Common myeloid progenitor, CD34-positive (primary cell): ENCODE results near the gene CSNK2A1.

Experiments
- CTCF ChIA-PET: fragments of 350-600 bp; sonication (Branson Sonifier 250); formaldehyde crosslinking; loops from one replicate; lab custom pipeline; 2021; ENCODE audit warnings: antibody characterized with exemption; lab: Charles Lee
- POLR2A ChIA-PET: fragments of 350-600 bp; sonication (Branson Sonifier 250); formaldehyde crosslinking; loops from one replicate; lab custom pipeline; 2021; ENCODE audit warnings: antibody characterized with exemption; lab: Charles Lee
- DNase-seq, 3 donors: peaks; one replicate each; pipeline versions ENCODE4 v3.0.0 to v3.0.0-alpha.2; 2013
- H3K27ac ChIP-seq, 2 experiments: 1 replicate in 1 of 2; 2 replicates in 1 of 2; pipeline ENCODE4 v1.7.0; 2013; ENCODE audit warnings: inconsistent platforms in 2 of 2, low read length in 2 of 2, mild to moderate bottlenecking in 2 of 2, low read depth in 1 of 2, moderate library complexity in 1 of 2; ENCODE audit not compliant: severe bottlenecking in 2 of 2, insufficient read depth in 1 of 2, poor library complexity in 1 of 2
- H3K27me3 ChIP-seq, 5 experiments: replicated peaks in 2 of 5; 1 replicate in 3 of 5; 2 replicates in 2 of 5; pipeline versions ENCODE4 v1.6.1 to v1.7.0; 2013; ENCODE audit warnings: low read length in 4 of 5, mild to moderate bottlenecking in 2 of 5, moderate library complexity in 2 of 5, inconsistent platforms in 1 of 5; ENCODE audit not compliant: insufficient read depth in 5 of 5, control insufficient read depth in 4 of 5
- H3K36me3 ChIP-seq, 4 experiments: 1 replicate in 2 of 4; 2 replicates in 2 of 4; pipeline versions ENCODE4 v1.6.1 to v1.7.0; 2013; ENCODE audit warnings: low read length in 3 of 4, control low read depth in 1 of 4, mild to moderate bottlenecking in 1 of 4; ENCODE audit not compliant: control insufficient read depth in 4 of 4, insufficient read depth in 4 of 4
- H3K4me1 ChIP-seq, 4 experiments: 1 replicate in 3 of 4; 2 replicates in 1 of 4; pipeline versions ENCODE4 v1.6.1 to v1.7.1; 2013; ENCODE audit warnings: low read length in 3 of 4, mild to moderate bottlenecking in 3 of 4, control low read depth in 1 of 4, inconsistent platforms in 1 of 4, moderate library complexity in 1 of 4; ENCODE audit not compliant: control insufficient read depth in 4 of 4, insufficient read depth in 4 of 4; ENCODE audit errors: control extremely low read depth in 1 of 4
- H3K4me3 ChIP-seq, 7 experiments: 1 replicate in 4 of 7; 2 replicates in 3 of 7; pipeline versions ENCODE4 v1.5.1 to v1.7.0; 2013; ENCODE audit warnings: mild to moderate bottlenecking in 7 of 7, low read length in 6 of 7, moderate library complexity in 6 of 7, inconsistent platforms in 2 of 7, low read depth in 2 of 7, control low read depth in 1 of 7; ENCODE audit not compliant: insufficient read depth in 4 of 7, control insufficient read depth in 1 of 7; ENCODE audit errors: extremely low read depth in 1 of 7
- H3K9me3 ChIP-seq, 5 experiments: 1 replicate in 4 of 5; 2 replicates in 1 of 5; pipeline versions ENCODE4 v1.6.1 to v1.7.1; 2013; ENCODE audit warnings: low read length in 4 of 5, mild to moderate bottlenecking in 2 of 5, inconsistent platforms in 1 of 5, low read depth in 1 of 5, moderate library complexity in 1 of 5; ENCODE audit not compliant: control insufficient read depth in 4 of 5, insufficient read depth in 2 of 5; ENCODE audit errors: control extremely low read depth in 1 of 5
- WGBS: methylation state at CpG from one replicate; pipeline ENCODE4 v1.1.5; 2013; ENCODE audit not compliant: insufficient coverage; 5-methylcytosine and 5-hydroxymethylcytosine counted together

CSNK2A1 gene

GRCh38 chr20:564192-564591, 20.6 kb upstream of the CSNK2A1 start:
- no peak for DNase-seq
- peaks cover 0 to 15% (median 6%) of the 10 kb centered on the region in 4 experiments for H3K4me1 ChIP-seq
- 93% methylated on average over 2 of the region's 3 CpGs for WGBS
- ChIA-PET CTCF (interaction anchor here (1.3 to 7.6 kb wide), 3 partner anchors 13 to 103 kb away, joined by 3 to 137 read pairs (median 15); no protein-coding TSS in a partner anchor), POLR2A (no interaction called here)
- H3K36me3 ChIP-seq, result no peaks in the 10 kb centered on the region
- no peaks in the 10 kb centered on the region for H3K9me3 ChIP-seq
- H3K27me3 ChIP-seq, result peaks cover 0 to 8% (median 2%) of the 10 kb centered on the region in 5 experiments
- no peak overlapping the region for H3K4me3 ChIP-seq
- H3K27ac ChIP-seq, result no peak overlapping the region

DNA sequence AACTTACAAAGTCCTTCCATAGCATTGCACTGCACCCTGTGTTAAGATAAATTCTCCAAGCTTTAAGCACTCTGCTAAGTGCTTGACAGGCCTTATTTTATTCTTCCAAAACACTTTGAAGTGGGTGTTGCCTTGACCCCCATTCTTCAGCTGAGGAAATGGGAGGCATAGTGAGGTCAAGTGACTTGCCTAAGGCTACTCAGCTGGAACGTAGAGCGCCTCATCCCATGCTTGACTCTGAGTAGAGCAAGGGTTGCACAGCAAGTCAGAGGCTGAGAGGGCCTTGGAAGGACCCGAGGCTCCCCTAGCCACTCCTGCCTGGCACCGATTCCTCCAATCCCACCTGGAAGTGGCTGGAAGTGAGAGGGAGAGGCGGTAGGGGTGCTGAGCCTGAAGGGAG, 19.6 kb upstream of the CSNK2A1 start:
- DNase-seq, result no peak
- peaks cover 0 to 3% (median 2%) of the 10 kb centered on the region in 5 experiments for H3K27me3 ChIP-seq
- ChIA-PET POLR2A (interaction anchor here (0.9 kb wide), 1 partner anchor 82 kb away, joined by 3 read pairs; no protein-coding TSS in a partner anchor), CTCF (interaction anchor here (0.8 to 7.6 kb wide), 23 partner anchors 10 to 176 kb away, joined by 3 to 137 read pairs (median 8); partner anchors contain the start of genes CSNK2A1 and SRXN1)
- no peak overlapping the region for H3K4me3 ChIP-seq
- H3K4me1 ChIP-seq, result peaks cover 0 to 8% (median 2%) of the 10 kb centered on the region in 4 experiments
- H3K36me3 ChIP-seq, result no peaks in the 10 kb centered on the region
- 88% methylated on average over 1 of the region's 5 CpGs for WGBS
- H3K9me3 ChIP-seq, result no peaks in the 10 kb centered on the region
- H3K27ac ChIP-seq, result no peak overlapping the region

DNA sequence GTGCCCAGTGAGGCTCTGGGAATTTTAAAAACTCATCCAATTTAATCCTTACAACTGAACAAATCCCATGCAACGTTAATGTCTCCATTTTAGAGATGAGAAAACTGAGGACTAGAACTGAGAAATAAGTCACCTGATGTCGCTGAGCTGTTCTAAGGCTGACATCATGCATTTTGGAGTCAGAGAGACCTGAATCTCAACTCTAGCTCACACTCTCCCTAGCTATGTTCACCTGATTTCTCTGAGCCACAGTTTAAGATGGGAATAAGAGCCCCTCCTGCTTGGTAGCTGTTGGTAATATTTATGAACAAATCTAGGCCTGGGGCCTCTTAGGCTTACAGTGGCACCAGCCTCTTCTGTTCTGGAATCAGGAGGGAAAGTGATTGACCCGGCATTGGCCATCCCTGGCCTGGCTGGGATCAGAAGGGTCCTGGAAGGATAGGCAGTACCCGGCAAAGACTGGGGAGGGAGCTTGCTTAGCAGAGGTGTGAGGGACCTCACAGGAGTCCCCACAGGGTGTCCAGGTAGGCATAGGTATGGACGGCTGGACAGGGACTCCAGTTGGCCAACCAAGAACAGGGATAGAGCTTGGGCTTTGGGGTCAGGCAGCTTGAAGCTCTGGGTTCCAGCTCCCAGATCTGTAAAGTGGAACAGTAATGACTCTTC, 18.8 kb upstream of the CSNK2A1 start:
- DNase-seq, result no peak
- ChIA-PET POLR2A (interaction anchor here (0.9 kb wide), 1 partner anchor 83 kb away, joined by 3 read pairs; no protein-coding TSS in a partner anchor), CTCF (interaction anchor here (0.7 to 7.6 kb wide), 32 partner anchors 11 to 177 kb away, joined by 3 to 137 read pairs (median 5); partner anchors contain the start of genes CSNK2A1 and SRXN1)
- no peaks in the 10 kb centered on the region for H3K4me1 ChIP-seq
- no peaks in the 10 kb centered on the region for H3K9me3 ChIP-seq
- H3K27ac ChIP-seq, result no peak overlapping the region
- H3K4me3 ChIP-seq, result no peak overlapping the region
- H3K27me3 ChIP-seq, result peaks cover 0 to 2% (median 0%) of the 10 kb centered on the region in 5 experiments
- H3K36me3 ChIP-seq, result no peaks in the 10 kb centered on the region
- 85% methylated on average over 4 of the region's 5 CpGs for WGBS

DNA sequence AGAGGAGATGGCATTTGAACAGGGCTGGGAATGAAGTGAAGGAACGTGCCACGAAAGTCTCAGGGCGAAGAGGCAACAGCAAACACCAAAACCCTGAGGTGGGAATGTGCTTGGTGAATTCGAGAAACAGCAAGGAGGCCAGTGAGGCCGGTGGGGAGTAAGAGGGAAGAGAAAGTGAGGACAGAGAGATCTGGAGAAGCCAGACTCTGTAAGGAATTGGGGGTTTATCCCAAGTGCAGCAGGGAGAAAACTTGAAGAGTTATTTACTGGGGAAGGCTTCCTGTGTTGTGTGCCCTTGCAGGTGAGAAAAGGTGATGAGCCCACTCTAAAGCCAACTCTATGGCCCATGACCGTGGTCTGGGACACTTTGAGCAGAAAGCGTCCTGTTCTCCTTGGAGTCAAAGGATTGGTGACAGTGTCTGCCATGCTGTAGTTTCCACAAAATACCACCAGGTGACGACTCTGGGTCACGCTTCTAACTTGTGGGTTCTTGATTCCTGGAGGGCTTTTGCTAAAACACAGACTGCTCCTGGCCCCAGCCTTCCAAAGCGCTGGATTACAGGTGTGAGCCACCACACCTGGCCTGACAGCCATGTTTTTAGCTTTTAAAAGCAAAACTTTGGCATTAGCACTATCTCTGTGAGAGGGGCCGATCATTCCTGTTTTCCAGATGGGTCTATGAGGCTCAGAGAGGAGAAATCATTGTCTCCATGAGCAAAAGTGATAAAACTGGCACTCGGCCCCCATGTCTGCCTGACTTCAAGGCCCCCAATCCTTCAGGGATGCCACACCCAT, 18.0 kb upstream of the CSNK2A1 start:
- WGBS, result 50% methylated on average over 12 of the region's 12 CpGs
- Histone ChIP-seq H3K4me1 (no peaks in the 10 kb centered on the region), H3K27me3 (peaks cover 0 to 2% (median 0%) of the 10 kb centered on the region in 5 experiments), H3K9me3 (no peaks in the 10 kb centered on the region), H3K4me3 (no peak overlapping the region), H3K27ac (no peak overlapping the region), H3K36me3 (no peaks in the 10 kb centered on the region)
- DNase-seq, result peak; percentile 71 to 86 (median 79)
- ChIA-PET POLR2A (no interaction called here), CTCF (interaction anchor here (0.7 to 7.6 kb wide), 32 partner anchors 10 to 178 kb away, joined by 3 to 137 read pairs (median 5); partner anchors contain the start of gene CSNK2A1)

DNA sequence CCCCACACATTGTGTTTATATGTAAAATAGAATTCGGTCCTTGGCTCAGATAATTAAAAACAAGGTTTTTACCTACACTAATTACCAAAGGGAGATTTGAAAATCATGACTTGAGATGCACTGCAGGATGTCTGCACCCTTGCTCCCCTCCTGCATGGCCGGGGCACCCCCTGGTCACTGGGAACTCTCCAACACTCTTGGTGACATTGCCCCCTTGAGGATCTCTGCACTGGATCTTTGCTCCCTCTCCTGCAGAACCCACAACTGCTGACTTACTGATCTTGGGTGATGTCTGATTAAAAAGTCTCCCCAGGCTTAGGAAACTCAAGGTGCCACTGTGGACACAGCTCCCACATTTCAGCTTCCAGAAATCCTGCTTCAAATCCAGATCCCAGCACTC, 17.1 kb upstream of the CSNK2A1 start:
- H3K4me3 ChIP-seq, result no peak overlapping the region
- ChIA-PET POLR2A (no interaction called here), CTCF (interaction anchor here (0.6 to 7.6 kb wide), 17 partner anchors 17 to 178 kb away, joined by 3 to 137 read pairs (median 5); partner anchors contain the start of gene CSNK2A1)
- H3K27me3 ChIP-seq, result peaks cover 0 to 2% (median 0%) of the 10 kb centered on the region in 5 experiments
- no peak overlapping the region for H3K27ac ChIP-seq
- no peaks in the 10 kb centered on the region for H3K4me1 ChIP-seq
- no peaks in the 10 kb centered on the region for H3K36me3 ChIP-seq
- H3K9me3 ChIP-seq, result no peaks in the 10 kb centered on the region
- WGBS, result 22% methylated on average over 1 of the region's 2 CpGs
- DNase-seq, result no peak

DNA sequence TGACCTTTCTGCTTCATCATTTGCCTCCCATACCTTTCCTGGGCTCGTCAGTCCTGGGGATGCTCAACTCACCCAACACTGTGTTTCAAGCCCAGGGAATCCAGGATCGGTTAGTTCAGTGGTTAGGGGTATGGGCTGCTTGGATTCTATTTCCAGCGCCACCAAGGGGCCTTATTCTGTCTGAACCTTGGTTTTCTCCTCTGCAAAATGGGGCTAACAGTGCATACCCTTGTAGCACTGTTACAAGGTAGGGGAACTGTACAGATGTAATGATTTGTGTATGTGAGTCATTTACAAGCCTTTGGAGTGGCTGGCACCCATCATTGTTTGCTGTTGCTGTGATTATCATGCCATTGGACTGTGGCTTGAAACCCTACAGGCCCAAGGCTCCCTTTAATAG, 14.5 kb upstream of the CSNK2A1 start:
- no peaks in the 10 kb centered on the region for H3K4me1 ChIP-seq
- H3K4me3 ChIP-seq, result no peak overlapping the region
- H3K27me3 ChIP-seq, result peaks cover 0 to 2% (median 0%) of the 10 kb centered on the region in 5 experiments
- H3K9me3 ChIP-seq, result no peaks in the 10 kb centered on the region
- no peak for DNase-seq
- POLR2A ChIA-PET, result no interaction called here
- 100% methylated on average over 2 of the region's 3 CpGs for WGBS
- CTCF ChIA-PET, result interaction anchor here (0.8 to 7.6 kb wide), 2 partner anchors 13 to 88 kb away, joined by 3 to 137 read pairs; no protein-coding TSS in a partner anchor
- no peaks in the 10 kb centered on the region for H3K36me3 ChIP-seq
- H3K27ac ChIP-seq, result no peak overlapping the region
